Transverse colon (tissue), 4 donors: Measurements from ENCODE around the gene FRMPD4. TPM values are rescaled to one million over a fixed set of nuclear protein-coding genes. Genes with fewer than 3 reads are reported as not detected.

ENCODE experiments used
- DNase-seq: peaks from one replicate; pipeline ENCODE4 v3.0.0-alpha.2; 2019
- H3K27ac ChIP-seq, 4 donors: fragments of 200-600 bp; sonication (generic); 2 replicates each; pipeline ENCODE4 v1.5.1; 2016 to 2018; ENCODE audit warnings: inconsistent platforms in 4 of 4
- H3K27me3 ChIP-seq: fragments of 200-600 bp; sonication (generic); 2 replicates; pipeline ENCODE4 v1.5.1; 2017; ENCODE audit warnings: inconsistent platforms
- H3K36me3 ChIP-seq, 4 donors: fragments of 200-600 bp; sonication (generic); 2 replicates each; pipeline ENCODE4 v1.5.1; 2017 to 2019; ENCODE audit warnings: inconsistent platforms in 4 of 4
- H3K4me1 ChIP-seq, 4 donors: fragments of 200-600 bp; sonication (generic); 2 replicates each; pipeline ENCODE4 v1.5.1; 2017 to 2020; ENCODE audit warnings: inconsistent platforms in 4 of 4
- H3K4me3 ChIP-seq, 4 donors: fragments of 200-600 bp; sonication (generic); 1 replicate in 1 of 4; 2 replicates in 3 of 4; pipeline versions ENCODE4 v1.5.1 to v1.6.1; 2017 to 2019; ENCODE audit warnings: inconsistent platforms in 4 of 4
- H3K9me3 ChIP-seq, 2 donors: fragments of 200-600 bp; sonication (generic); 2 replicates each; pipeline ENCODE4 v1.5.1; 2017 to 2019; ENCODE audit warnings: inconsistent platforms in 2 of 2
- EP300 ChIP-seq: sonication (generic); formaldehyde crosslinking; IDR thresholded peaks from one replicate; pipeline ENCODE4 v1.6.1; 2017; ENCODE audit warnings: antibody characterized with exemption, low read depth
- POLR2A ChIP-seq: fragments of 450-650 bp; IDR thresholded peaks from one replicate; pipeline ENCODE4 v1.6.1; 2016; ENCODE audit warnings: antibody characterized with exemption, mild to moderate bottlenecking, moderate library complexity
- POLR2AphosphoS5 ChIP-seq, 3 donors: sonication (generic); formaldehyde crosslinking; IDR thresholded peaks; one replicate each; pipeline ENCODE4 v1.6.1; 2016; ENCODE audit warnings: antibody characterized with exemption in 3 of 3
- whole genome bisulfite sequencing, 2 donors: methylation state at CpG; one replicate each; pipeline ENCODE4 v1.1.5; 2018; ENCODE audit warnings: low coverage in 1 of 2; 5-methylcytosine and 5-hydroxymethylcytosine counted together
- in situ Hi-C, 4 donors: fragments of 200-750 bp; cut with MboI; loops; one replicate each; pipeline versions ENCODE4 v1.15.0 to v1.15.1; 2017; ENCODE audit warnings: low sequenced_read_pairs in 3 of 4, low pct_ligation_motif_present in 1 of 4, low pct_unique_long_range_greater_than_20kb in 1 of 4
- intact Hi-C: fragments of 100-400 bp; cut with DNase I; formaldehyde crosslinking; loops from one replicate; pipeline ENCODE4 v1.15.1; 2023; ENCODE audit warnings: low total_unique reads
- total RNA-seq, 4 donors: library from RNA; depleted of rRNA; stranded (reverse); fragments of >200 nt; gene quantifications; one replicate each; pipeline ENCODE4 v1.1.0, GENCODE V29; 2016
- TF ChIP-seq, protein P1 (sequence below), 5 experiments: fragments of 200-600 bp in 3 of 5; fragments of 450-650 bp in 2 of 5; sonication (generic) in 3 of 5; IDR thresholded peaks; 1 replicate in 2 of 5; 2 replicates in 3 of 5; pipeline ENCODE4 v1.5.1; 2016 to 2017; ENCODE audit warnings: antibody characterized with exemption in 5 of 5, inconsistent platforms in 3 of 5, mild to moderate bottlenecking in 2 of 5, moderate library complexity in 1 of 5

The FRMPD4 gene
- total RNA-seq, 4 donors from 2014 or later, result 0.79 to 1.5 (median 0.82) TPM; not detected in 1

DNA sequence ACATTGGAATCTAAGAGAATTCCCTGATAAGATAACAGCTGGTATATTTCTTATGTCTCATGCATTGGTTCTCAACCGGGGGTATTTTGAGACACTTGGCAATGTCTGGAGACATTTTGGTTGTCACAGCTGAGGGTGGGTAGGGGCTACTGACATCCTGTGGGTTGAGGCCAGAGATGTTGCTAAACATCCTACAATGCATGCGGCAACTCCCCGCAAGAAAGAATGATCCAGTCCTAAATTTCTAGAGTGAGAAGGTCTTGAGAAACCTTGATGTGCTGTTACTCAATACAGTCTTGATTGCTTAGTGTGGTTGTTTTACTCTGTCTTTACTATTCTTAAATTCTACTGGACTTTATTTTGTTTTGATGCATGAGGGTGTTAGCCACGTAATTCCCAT, 287.2 kb downstream of the FRMPD4 start:
- intact Hi-C loops (no loop called here), in situ Hi-C loops (no loop called here)
- TF ChIP-seq, protein P1, sequence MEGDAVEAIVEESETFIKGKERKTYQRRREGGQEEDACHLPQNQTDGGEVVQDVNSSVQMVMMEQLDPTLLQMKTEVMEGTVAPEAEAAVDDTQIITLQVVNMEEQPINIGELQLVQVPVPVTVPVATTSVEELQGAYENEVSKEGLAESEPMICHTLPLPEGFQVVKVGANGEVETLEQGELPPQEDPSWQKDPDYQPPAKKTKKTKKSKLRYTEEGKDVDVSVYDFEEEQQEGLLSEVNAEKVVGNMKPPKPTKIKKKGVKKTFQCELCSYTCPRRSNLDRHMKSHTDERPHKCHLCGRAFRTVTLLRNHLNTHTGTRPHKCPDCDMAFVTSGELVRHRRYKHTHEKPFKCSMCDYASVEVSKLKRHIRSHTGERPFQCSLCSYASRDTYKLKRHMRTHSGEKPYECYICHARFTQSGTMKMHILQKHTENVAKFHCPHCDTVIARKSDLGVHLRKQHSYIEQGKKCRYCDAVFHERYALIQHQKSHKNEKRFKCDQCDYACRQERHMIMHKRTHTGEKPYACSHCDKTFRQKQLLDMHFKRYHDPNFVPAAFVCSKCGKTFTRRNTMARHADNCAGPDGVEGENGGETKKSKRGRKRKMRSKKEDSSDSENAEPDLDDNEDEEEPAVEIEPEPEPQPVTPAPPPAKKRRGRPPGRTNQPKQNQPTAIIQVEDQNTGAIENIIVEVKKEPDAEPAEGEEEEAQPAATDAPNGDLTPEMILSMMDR (IDR thresholded peaks at IDR 0.05), result no peak
- TF ChIP-seq POLR2A, result no peak
- TF ChIP-seq POLR2AphosphoS5 (IDR thresholded peaks at IDR 0.05), result no peak
- TF ChIP-seq EP300, result no peak
- DNase-seq, result no peak
- no peak overlapping the region for H3K4me3 ChIP-seq
- no peaks in the 10 kb centered on the region for H3K9me3 ChIP-seq
- no peaks in the 10 kb centered on the region for H3K36me3 ChIP-seq
- no peaks in the 10 kb centered on the region for H3K4me1 ChIP-seq
- WGBS, 2 donors, result 57 to 75% methylated on average over 1 to 4 of the region's 4 CpGs
- H3K27ac ChIP-seq, result no peak overlapping the region
- H3K27me3 ChIP-seq, result no peaks in the 10 kb centered on the region

DNA sequence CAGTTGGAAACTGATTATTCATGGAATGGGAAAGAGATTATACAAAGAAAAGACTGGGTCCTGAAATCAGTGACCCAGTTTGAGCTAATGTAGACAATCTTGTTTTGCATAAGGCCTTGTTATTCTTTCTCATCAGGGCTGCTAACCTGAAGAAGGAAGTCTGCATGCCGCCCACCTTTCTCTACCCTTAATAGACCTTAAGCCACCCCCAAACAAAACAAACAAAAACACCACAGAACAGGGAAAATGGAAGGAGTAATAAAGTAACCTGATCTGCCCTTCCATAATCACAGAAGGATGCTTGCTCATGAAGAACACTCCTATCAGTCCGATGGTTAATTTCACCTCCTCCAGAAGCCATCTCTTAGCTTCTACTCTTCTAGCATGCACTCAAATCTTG, 288.1 kb downstream of the FRMPD4 start:
- intact Hi-C loops, result no loop called here
- TF ChIP-seq EP300, result no peak
- H3K9me3 ChIP-seq, result no peaks in the 10 kb centered on the region
- H3K36me3 ChIP-seq, result no peaks in the 10 kb centered on the region
- DNase-seq, result no peak
- H3K4me1 ChIP-seq, result no peaks in the 10 kb centered on the region
- no peak overlapping the region for H3K27ac ChIP-seq
- WGBS, 2 donors, result 75 to 92% methylated on average over 2 of the region's 2 CpGs
- H3K27me3 ChIP-seq, result no peaks in the 10 kb centered on the region
- no peak overlapping the region for H3K4me3 ChIP-seq
- in situ Hi-C loops, result no loop called here

DNA sequence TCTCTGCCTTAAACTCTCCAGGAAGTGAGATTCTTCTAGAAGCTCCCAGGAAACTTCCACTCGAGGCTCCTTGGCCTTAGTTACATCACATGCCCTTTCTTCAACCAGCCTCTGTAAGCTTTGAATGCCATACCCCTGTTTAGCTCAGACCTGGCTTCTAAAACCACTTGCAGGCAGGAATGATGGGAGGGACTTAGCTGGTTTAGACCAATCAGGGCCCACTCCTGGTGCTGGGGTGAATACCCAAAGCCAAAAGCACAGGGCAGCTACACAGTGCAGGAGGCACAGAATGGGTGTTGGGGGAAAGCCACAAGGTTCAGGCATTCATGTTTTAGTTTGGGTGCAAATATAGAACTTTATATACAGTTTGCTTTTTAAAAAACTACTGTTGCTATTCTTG, 296.2 kb downstream of the FRMPD4 start:
- intact Hi-C loops, result no loop called here
- WGBS, 2 donors, result 15% methylated on average over 1 of the region's 1 CpG; no CpG with 5 or more reads in 1 of the 2 donors
- H3K27me3 ChIP-seq, result no peaks in the 10 kb centered on the region
- H3K9me3 ChIP-seq, result no peaks in the 10 kb centered on the region
- no peak overlapping the region for H3K27ac ChIP-seq
- in situ Hi-C loops, result no loop called here
- H3K36me3 ChIP-seq, result no peaks in the 10 kb centered on the region
- H3K4me3 ChIP-seq, result no peak overlapping the region
- DNase-seq, result no peak
- TF ChIP-seq EP300 (no peak), POLR2AphosphoS5 (IDR thresholded peaks at IDR 0.05) (no peak), POLR2A (no peak)
- TF ChIP-seq, protein P1 (IDR thresholded peaks at IDR 0.05), result no peak
- no peaks in the 10 kb centered on the region for H3K4me1 ChIP-seq

DNA sequence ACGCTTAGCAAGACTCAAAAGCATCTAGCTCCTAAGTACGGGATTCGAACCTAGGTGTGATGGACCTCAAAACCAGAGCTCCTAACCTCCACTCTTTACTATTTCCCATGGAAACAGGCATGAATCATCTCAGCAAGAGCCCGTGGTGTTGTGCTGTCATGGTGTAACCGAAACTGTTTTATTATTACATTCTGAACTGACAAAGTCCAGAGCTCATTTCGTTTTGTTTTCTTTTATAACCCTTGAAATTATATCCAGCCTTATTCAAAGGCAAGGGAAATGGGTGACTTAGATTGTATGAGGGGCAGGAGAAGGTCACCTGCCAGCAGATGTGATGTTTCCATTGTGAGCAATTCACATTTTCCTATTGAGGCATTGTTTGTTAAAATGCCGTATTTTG, 301.1 kb downstream of the FRMPD4 start:
- TF ChIP-seq POLR2A (no peak), POLR2AphosphoS5 (IDR thresholded peaks at IDR 0.05) (no peak), EP300 (no peak)
- TF ChIP-seq, protein P1 (IDR thresholded peaks at IDR 0.05), result no peak
- in situ Hi-C loops, result no loop called here
- WGBS, 2 donors, result 57 to 58% methylated on average over 2 to 7 of the region's 7 CpGs
- Histone ChIP-seq H3K27me3 (no peaks in the 10 kb centered on the region), H3K36me3 (no peaks in the 10 kb centered on the region), H3K4me1 (no peaks in the 10 kb centered on the region), H3K4me3 (no peak overlapping the region), H3K27ac (no peak overlapping the region), H3K9me3 (no peaks in the 10 kb centered on the region)
- DNase-seq, result no peak
- intact Hi-C loops, result no loop called here

DNA sequence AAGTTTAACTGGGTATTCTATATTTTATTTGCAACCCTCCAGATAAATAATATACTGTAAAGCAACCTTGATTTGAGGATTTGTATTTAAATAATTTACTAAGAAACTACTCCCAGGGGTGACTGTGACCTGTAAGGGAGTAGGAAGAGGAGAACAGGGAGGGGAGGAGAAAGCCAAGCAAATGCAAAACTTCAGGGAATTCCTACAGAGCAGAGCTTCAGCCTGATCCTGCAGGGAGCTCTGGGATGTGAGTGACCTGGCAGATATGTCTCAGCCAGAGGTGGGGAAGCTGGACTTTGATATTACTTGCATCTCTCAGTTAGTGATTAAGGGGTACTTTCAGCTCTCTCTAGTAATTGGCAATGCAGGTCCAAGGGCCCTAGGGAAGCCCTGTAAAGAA, 302.0 kb downstream of the FRMPD4 start:
- Histone ChIP-seq H3K27me3 (no peaks in the 10 kb centered on the region), H3K4me3 (no peak overlapping the region), H3K4me1 (no peaks in the 10 kb centered on the region), H3K36me3 (no peaks in the 10 kb centered on the region), H3K9me3 (no peaks in the 10 kb centered on the region), H3K27ac (no peak overlapping the region)
- no peak for DNase-seq
- in situ Hi-C loops (no loop called here), intact Hi-C loops (no loop called here)
- TF ChIP-seq, protein P1 (IDR thresholded peaks at IDR 0.05), result no peak
- no peak for TF ChIP-seq EP300
- TF ChIP-seq POLR2A, result no peak
- TF ChIP-seq POLR2AphosphoS5 (IDR thresholded peaks at IDR 0.05), result no peak
